Measurements from ENCODE around the gene TMTC2. TPM values are rescaled to one million over a fixed set of nuclear protein-coding genes. Genes with fewer than 3 reads are reported as not detected.

The TMTC2 gene
- total and polyA plus RNA-seq, 2 donors, result 18.1 to 95.3 TPM

DNA sequence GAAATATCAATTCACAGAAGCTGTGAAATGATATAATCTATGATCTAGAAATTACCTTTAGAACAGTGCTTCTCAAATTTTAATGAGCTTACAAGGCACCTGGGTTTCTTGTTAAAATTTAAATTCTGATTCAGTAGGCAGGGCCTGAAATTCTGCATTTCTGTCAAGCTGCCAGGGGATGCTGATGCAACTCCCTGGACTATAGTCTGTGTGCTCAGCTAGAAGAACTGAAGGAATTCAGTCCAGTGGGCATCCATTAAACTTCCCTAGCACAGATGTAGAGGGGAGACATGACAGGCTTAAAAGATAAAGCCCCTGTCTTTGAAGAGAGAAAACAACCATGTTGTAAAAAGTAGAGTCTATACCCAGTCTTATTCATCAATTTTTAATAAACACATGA, 441.8 kb downstream of the TMTC2 start:
- H3K36me3 ChIP-seq (ENCODE audit: insufficient read depth), result no peaks in the 10 kb centered on the region
- no peak overlapping the region for H3K4me3 ChIP-seq (ENCODE audit: low read depth, low read length)
- no peaks in the 10 kb centered on the region for H3K4me1 ChIP-seq (ENCODE audit: insufficient read depth)
- no peak overlapping the region for H3K27ac ChIP-seq (ENCODE audit: low read depth)
- no peak for DNase-seq (ENCODE audit: extremely low spot score)

DNA sequence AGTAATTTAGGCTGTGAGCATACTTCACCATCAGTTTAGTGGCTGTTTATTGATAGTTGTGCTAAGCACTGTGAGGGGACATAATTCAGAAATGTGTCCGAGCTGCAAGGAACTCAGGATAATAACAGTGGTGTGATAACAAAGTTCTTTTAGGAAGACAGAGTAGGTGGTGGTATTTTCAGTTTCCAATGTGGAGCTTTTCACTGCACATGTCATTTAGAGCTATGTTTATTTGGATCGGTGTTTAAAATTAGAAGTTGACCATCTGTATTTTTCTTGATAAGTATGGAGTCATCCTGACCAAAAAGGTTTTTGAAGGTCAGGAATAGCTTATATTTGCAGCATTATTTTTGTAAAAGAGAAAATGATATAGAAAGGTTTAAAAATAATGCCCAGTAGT, 443.5 kb downstream of the TMTC2 start:
- H3K4me3 ChIP-seq (ENCODE audit: low read depth, low read length), result no peak overlapping the region
- no peak for DNase-seq (ENCODE audit: extremely low spot score)
- H3K27ac ChIP-seq (ENCODE audit: low read depth), result no peak overlapping the region
- no peaks in the 10 kb centered on the region for H3K4me1 ChIP-seq (ENCODE audit: insufficient read depth)
- 48% methylated on average over 2 of the region's 2 CpGs for WGBS
- H3K36me3 ChIP-seq (ENCODE audit: insufficient read depth), result no peaks in the 10 kb centered on the region

DNA sequence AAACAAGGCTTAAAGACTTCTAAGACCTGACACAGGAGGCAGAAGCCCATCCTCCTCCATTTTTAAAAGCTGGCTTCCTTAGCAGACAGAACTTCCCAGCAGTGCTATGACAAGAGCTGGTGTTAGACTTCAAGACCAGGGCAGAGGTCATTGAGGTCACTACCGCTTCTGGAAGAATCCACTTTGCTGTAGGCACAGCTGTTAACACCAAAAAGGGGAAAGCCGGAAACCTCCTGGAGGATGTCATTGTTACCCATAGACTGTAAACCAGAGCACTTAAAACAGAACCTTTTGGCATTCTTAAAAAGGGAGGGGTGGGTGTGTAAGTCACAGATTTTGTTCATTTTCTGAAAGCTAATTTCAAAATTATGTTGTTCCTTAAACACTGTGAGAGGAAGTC, 445.7 kb downstream of the TMTC2 start:
- Histone ChIP-seq H3K4me1 (ENCODE audit: insufficient read depth) (no peaks in the 10 kb centered on the region), H3K4me3 (ENCODE audit: low read depth, low read length) (no peak overlapping the region), H3K27ac (ENCODE audit: low read depth) (no peak overlapping the region), H3K36me3 (ENCODE audit: insufficient read depth) (no peaks in the 10 kb centered on the region)
- 94% methylated on average over 2 of the region's 2 CpGs for WGBS
- DNase-seq (ENCODE audit: extremely low spot score), result no peak

DNA sequence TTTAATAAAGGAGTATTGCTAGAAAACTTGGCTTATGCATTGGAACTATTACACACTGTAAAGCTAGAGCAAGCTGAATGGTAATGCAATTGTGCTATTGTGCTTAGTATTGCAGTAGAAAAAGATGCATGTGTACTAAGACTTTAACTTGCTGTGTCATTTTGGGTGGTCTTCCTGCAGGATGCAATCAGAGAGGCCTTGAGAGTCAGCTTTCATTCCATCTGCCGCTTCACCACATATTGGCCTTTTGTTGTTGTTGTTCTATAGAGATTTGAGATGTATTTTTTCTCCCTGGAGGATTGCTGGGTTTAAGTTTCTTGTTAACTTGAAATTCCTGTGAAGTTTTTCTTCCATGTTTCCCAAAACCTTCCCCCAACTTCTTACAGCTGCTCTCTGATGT, 449.7 kb downstream of the TMTC2 start:
- WGBS, result 87% methylated on average over 1 of the region's 1 CpG
- Histone ChIP-seq H3K4me3 (ENCODE audit: low read depth, low read length) (no peak overlapping the region), H3K27ac (ENCODE audit: low read depth) (no peak overlapping the region), H3K4me1 (ENCODE audit: insufficient read depth) (no peaks in the 10 kb centered on the region), H3K36me3 (ENCODE audit: insufficient read depth) (no peaks in the 10 kb centered on the region)
- no peak for DNase-seq (ENCODE audit: extremely low spot score)

DNA sequence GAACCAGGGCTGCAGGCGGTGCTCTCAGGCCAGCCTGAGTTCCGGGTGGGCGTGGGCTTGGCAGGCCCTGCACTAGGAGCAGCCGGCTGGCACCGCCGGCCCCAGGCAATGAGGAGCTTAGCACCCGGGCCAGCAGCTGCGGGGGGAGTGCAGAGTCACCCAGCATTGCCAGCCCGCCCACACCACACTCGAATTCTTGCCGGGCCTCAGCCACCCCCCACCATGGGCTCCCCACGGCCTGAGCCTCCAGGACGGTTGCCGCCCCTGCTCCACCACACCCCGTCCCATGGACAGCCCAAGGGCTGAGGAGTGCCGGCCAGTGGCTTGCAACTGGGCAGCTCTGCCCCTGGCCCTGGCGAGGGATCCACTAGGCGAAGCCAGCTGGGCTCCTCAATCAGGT, 453.4 kb downstream of the TMTC2 start:
- H3K27ac ChIP-seq (ENCODE audit: low read depth), result no peak overlapping the region
- no peak overlapping the region for H3K4me3 ChIP-seq (ENCODE audit: low read depth, low read length)
- 98% methylated on average over 18 of the region's 18 CpGs for WGBS
- H3K4me1 ChIP-seq (ENCODE audit: insufficient read depth), result no peaks in the 10 kb centered on the region
- H3K36me3 ChIP-seq (ENCODE audit: insufficient read depth), result no peaks in the 10 kb centered on the region
- DNase-seq (ENCODE audit: extremely low spot score), result no peak

DNA sequence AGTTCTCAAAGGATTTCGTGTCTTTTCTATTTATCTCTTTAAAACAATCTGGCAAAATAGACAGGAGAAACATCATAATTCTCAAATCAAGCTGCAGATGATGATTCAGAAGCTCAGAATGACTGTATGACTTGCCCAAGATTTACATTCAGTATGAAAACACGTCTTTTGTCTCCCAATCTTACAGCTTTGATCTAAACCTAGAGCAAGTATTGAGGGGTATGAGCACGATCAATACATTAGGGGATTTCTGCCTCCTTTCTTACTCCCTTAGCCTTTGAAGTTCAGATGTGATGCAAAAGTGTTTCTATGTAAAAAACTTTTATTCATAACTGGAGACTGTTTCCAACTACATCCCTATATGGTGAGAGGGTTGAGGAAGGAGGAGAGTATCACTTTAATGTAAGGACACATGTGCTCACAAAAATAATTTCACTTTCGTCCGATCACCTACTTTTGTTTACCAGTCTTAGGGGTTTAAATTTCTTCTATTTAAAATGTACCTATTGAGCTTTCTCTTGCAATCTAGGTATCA, 454.8 kb downstream of the TMTC2 start:
- Histone ChIP-seq H3K36me3 (ENCODE audit: insufficient read depth) (no peaks in the 10 kb centered on the region), H3K4me3 (ENCODE audit: low read depth, low read length) (no peak overlapping the region)
- WGBS, result 90% methylated on average over 5 of the region's 5 CpGs

DNA sequence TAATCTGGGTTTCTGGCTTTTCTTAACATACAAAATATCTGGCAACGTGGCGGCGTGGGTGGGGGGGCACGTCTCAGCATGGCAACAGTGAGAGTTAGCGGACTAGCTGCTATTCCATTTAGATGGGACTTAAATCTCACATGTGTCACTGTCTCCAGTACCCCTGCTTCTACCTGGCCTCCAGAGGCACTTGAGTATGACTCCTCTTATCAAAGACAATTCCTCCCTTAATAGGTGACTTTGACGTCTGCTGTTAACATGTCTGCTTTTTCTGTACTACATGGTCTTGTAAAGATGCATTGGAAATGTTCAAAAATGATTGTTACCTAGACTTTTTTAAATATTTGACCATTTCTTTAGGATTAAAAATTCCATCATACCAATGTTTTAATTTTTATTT, 456.2 kb downstream of the TMTC2 start:
- 88% methylated on average over 6 of the region's 6 CpGs for WGBS
- no peak overlapping the region for H3K27ac ChIP-seq (ENCODE audit: low read depth)
- H3K36me3 ChIP-seq (ENCODE audit: insufficient read depth), result no peaks in the 10 kb centered on the region
- DNase-seq (ENCODE audit: extremely low spot score), result no peak
- H3K4me1 ChIP-seq (ENCODE audit: insufficient read depth), result no peaks in the 10 kb centered on the region
- H3K4me3 ChIP-seq (ENCODE audit: low read depth, low read length), result no peak overlapping the region

More for the DNA sequence above, 454.8 kb downstream of the TMTC2 start:
- no peak for DNase-seq (ENCODE audit: extremely low spot score)
- H3K4me1 ChIP-seq (ENCODE audit: insufficient read depth), result no peaks in the 10 kb centered on the region
- no peak overlapping the region for H3K27ac ChIP-seq (ENCODE audit: low read depth)

DNA sequence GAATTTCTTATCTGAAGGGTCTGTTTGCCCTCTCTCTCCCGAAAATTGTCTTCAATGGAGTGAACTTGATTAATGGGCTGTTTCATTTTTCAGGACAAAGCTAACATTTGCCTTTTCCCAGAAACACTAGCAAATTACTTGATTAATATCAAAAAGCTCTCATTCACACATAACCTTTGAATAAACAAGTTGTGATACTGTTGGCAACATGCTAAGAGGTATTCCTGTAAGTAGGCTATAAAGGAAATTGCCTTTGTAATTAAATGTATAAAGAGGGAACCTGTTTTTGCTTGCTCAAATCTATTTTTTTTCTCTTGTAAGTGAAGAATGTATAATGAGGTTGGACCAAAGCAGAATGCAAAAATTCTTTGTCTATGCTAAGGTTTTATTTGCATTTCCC, 457.2 kb downstream of the TMTC2 start:
- Histone ChIP-seq H3K27ac (ENCODE audit: low read depth) (no peak overlapping the region), H3K36me3 (ENCODE audit: insufficient read depth) (no peaks in the 10 kb centered on the region), H3K4me1 (ENCODE audit: insufficient read depth) (no peaks in the 10 kb centered on the region), H3K4me3 (ENCODE audit: low read depth, low read length) (no peak overlapping the region)
- no peak for DNase-seq (ENCODE audit: extremely low spot score)
- WGBS, result 80% methylated on average over 1 of the region's 1 CpG

DNA sequence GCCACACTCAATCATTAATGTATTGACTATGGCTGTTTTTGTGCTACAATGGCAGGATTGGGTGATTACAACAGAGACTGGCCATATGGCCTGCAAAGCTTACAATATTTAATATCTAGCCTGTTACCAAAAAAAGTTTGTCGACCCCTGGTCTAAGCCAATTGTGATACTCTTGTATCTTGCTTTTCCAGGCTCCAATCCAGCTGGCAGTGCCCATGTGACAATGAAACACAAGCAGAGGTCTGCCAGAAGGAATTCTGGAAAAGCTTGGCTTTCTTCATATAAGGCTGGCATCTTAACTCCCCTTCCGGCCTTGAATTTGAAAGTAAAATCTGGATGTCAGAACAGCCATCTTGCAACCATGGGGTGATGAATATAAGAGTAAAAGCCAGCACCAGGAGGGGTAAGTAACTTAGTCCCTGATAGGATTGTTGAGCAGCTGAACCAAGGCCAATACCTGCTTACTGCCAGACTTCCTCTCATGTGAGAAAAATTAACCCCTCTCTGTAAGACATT, 458.7 kb downstream of the TMTC2 start:
- no peak overlapping the region for H3K4me3 ChIP-seq (ENCODE audit: low read depth, low read length)
- H3K36me3 ChIP-seq (ENCODE audit: insufficient read depth), result no peaks in the 10 kb centered on the region
- WGBS, result 70% methylated on average over 2 of the region's 2 CpGs
- H3K4me1 ChIP-seq (ENCODE audit: insufficient read depth), result no peaks in the 10 kb centered on the region
- DNase-seq (ENCODE audit: extremely low spot score), result no peak
- H3K27ac ChIP-seq (ENCODE audit: low read depth), result no peak overlapping the region

DNA sequence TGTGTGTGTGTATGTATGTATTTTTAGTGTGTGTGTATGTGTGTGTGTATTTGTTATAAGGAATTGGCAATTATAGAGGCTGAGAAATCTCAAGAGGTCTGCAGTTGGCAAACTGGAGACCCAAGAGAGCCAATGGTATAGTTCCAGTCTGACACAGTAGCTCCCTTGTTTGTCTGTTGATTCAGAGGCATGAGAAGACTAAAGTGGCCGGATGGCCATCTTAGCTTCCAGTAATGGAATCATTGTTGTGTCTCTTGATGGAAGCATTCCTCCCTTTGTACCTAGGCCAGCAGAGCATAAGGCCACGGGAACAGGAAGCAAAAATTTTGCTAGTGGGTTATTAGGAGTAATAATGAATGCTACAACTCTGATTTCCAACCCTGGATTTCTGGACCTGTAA, 460.6 kb downstream of the TMTC2 start:
- H3K27ac ChIP-seq (ENCODE audit: low read depth), result no peak overlapping the region
- WGBS, result 85% methylated on average over 2 of the region's 2 CpGs

DNA sequence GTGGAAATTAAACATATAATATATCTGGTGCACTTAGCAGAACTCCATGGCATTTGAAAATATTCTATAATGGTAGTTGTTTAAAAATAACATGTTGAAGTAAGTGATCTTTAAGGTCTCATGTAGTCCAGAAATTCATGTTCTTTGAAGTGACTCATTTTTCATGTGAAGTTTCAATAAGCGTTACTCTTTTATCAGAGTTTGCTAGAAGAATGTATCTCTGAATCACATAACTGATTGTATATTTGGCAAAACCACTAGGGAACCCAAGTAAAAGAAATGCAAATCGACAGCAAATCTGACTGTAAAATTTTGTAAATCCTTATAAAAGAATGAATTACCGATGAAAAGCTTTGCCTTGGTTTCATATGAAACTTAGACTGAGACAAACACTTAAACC, 463.3 kb downstream of the TMTC2 start:
- 79% methylated on average over 3 of the region's 3 CpGs for WGBS
- H3K36me3 ChIP-seq (ENCODE audit: insufficient read depth), result no peaks in the 10 kb centered on the region
- DNase-seq (ENCODE audit: extremely low spot score), result no peak

More for the DNA sequence above, 460.6 kb downstream of the TMTC2 start:
- Histone ChIP-seq H3K4me1 (ENCODE audit: insufficient read depth) (no peaks in the 10 kb centered on the region), H3K4me3 (ENCODE audit: low read depth, low read length) (no peak overlapping the region), H3K36me3 (ENCODE audit: insufficient read depth) (no peaks in the 10 kb centered on the region)
- no peak for DNase-seq (ENCODE audit: extremely low spot score)

DNA sequence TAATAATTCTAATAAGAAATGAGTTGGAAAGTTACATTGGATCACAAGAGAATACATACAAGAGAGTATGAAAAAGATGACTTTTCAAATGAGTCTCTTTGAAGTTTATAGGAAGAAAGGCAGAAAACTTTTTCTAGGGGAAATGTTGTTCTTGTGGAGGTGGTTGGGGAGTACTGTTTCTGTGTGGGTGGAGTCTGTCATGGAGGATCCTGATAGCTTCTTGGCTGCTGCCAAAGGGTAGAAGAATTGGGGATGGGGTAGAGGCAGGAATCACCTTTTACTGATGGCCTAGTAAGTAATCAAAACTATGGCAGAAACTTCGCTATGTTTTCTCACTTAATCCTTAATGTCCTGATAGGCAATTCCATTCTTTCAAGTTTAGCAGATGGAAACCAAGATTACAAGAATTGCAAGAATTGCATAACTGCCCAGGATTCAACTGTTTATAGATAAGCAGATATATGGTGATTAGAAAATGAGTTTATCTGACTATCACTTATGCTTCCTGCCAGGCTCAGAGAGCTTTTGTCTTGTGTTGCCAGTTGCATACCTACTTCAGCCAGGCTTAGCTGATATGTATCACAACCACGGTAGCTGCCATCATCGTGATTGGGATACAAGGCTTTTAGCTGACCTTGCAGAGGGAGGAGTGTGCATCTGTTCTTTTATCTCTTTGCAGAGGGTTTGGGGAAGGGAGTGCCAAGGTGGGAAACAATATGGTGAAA, 463.9 kb downstream of the TMTC2 start:
- Histone ChIP-seq H3K4me1 (ENCODE audit: insufficient read depth) (no peaks in the 10 kb centered on the region), H3K4me3 (ENCODE audit: low read depth, low read length) (no peak overlapping the region), H3K36me3 (ENCODE audit: insufficient read depth) (no peaks in the 10 kb centered on the region), H3K27ac (ENCODE audit: low read depth) (no peak overlapping the region)
- no peak for DNase-seq (ENCODE audit: extremely low spot score)
- WGBS, result 68% methylated on average over 3 of the region's 3 CpGs

More for the DNA sequence above, 463.3 kb downstream of the TMTC2 start:
- no peak overlapping the region for H3K4me3 ChIP-seq (ENCODE audit: low read depth, low read length)
- H3K27ac ChIP-seq (ENCODE audit: low read depth), result no peak overlapping the region
- no peaks in the 10 kb centered on the region for H3K4me1 ChIP-seq (ENCODE audit: insufficient read depth)

DNA sequence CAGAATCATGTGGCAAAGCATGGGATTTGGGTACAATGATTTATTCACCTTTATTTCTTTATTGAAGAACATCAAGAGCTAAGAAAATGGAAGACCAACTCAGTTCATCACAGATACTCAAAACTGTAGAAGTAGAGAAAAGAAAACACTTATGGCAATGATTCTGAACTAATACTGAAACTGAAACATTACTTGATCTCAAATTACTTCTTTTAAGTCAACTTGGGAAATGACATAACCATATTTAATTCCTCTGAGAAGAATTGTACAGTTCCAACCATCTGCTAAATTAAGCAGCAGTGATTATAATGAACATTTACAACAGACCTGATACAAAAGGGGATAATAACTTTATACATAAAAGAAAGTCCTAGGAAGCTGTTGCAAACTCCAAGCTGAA, 466.5 kb downstream of the TMTC2 start:
- H3K4me1 ChIP-seq (ENCODE audit: insufficient read depth), result no peaks in the 10 kb centered on the region
- no peak for DNase-seq (ENCODE audit: extremely low spot score)
- H3K27ac ChIP-seq (ENCODE audit: low read depth), result no peak overlapping the region
- H3K4me3 ChIP-seq (ENCODE audit: low read depth, low read length), result no peak overlapping the region
- H3K36me3 ChIP-seq (ENCODE audit: insufficient read depth), result no peaks in the 10 kb centered on the region

DNA sequence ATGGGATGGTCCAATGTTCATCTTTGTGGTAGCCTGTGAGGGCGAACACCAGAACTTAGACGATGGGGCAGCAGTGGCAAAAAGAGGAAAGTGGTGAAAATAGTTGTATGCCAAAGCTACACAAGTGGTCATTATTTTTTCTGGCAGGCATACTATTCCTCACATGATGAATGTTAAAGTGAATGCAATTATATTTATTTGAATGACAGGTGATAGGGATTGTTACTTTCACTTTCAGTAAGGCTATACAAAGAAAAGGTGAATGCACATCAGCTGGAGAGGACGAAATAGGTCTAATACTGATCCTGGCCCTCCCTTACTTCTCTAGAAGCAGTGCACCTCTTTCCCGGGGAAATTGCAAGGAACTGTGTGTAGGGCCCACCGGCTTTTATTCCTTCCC, 470.1 kb downstream of the TMTC2 start:
- no peak for DNase-seq (ENCODE audit: extremely low spot score)
- WGBS, result 93% methylated on average over 5 of the region's 5 CpGs
- H3K4me1 ChIP-seq (ENCODE audit: insufficient read depth), result no peaks in the 10 kb centered on the region

More for the DNA sequence above, 470.1 kb downstream of the TMTC2 start:
- H3K4me3 ChIP-seq (ENCODE audit: low read depth, low read length), result no peak overlapping the region
- no peak overlapping the region for H3K27ac ChIP-seq (ENCODE audit: low read depth)
- H3K36me3 ChIP-seq (ENCODE audit: insufficient read depth), result no peaks in the 10 kb centered on the region
